Common myeloid progenitor, CD34-positive (primary cell): Measurements from ENCODE around the gene CCDC107.

Experiments used
- CTCF ChIA-PET: fragments of 350-600 bp; sonication (Branson Sonifier 250); formaldehyde crosslinking; loops from one replicate; lab custom pipeline; 2021; ENCODE audit warnings: antibody characterized with exemption; lab: Charles Lee
- POLR2A ChIA-PET: fragments of 350-600 bp; sonication (Branson Sonifier 250); formaldehyde crosslinking; loops from one replicate; lab custom pipeline; 2021; ENCODE audit warnings: antibody characterized with exemption; lab: Charles Lee
- DNase-seq, 3 donors: peaks; one replicate each; pipeline versions ENCODE4 v3.0.0 to v3.0.0-alpha.2; 2013
- H3K27ac ChIP-seq, 2 experiments: 1 replicate in 1 of 2; 2 replicates in 1 of 2; pipeline ENCODE4 v1.7.0; 2013; ENCODE audit warnings: inconsistent platforms in 2 of 2, low read length in 2 of 2, mild to moderate bottlenecking in 2 of 2, low read depth in 1 of 2, moderate library complexity in 1 of 2; ENCODE audit not compliant: severe bottlenecking in 2 of 2, insufficient read depth in 1 of 2, poor library complexity in 1 of 2
- H3K27me3 ChIP-seq, 5 experiments: replicated peaks in 2 of 5; 1 replicate in 3 of 5; 2 replicates in 2 of 5; pipeline versions ENCODE4 v1.6.1 to v1.7.0; 2013; ENCODE audit warnings: low read length in 4 of 5, mild to moderate bottlenecking in 2 of 5, moderate library complexity in 2 of 5, inconsistent platforms in 1 of 5; ENCODE audit not compliant: insufficient read depth in 5 of 5, control insufficient read depth in 4 of 5
- H3K36me3 ChIP-seq, 4 experiments: 1 replicate in 2 of 4; 2 replicates in 2 of 4; pipeline versions ENCODE4 v1.6.1 to v1.7.0; 2013; ENCODE audit warnings: low read length in 3 of 4, control low read depth in 1 of 4, mild to moderate bottlenecking in 1 of 4; ENCODE audit not compliant: control insufficient read depth in 4 of 4, insufficient read depth in 4 of 4
- H3K4me1 ChIP-seq, 4 experiments: 1 replicate in 3 of 4; 2 replicates in 1 of 4; pipeline versions ENCODE4 v1.6.1 to v1.7.1; 2013; ENCODE audit warnings: low read length in 3 of 4, mild to moderate bottlenecking in 3 of 4, control low read depth in 1 of 4, inconsistent platforms in 1 of 4, moderate library complexity in 1 of 4; ENCODE audit not compliant: control insufficient read depth in 4 of 4, insufficient read depth in 4 of 4; ENCODE audit errors: control extremely low read depth in 1 of 4
- H3K4me3 ChIP-seq, 7 experiments: 1 replicate in 4 of 7; 2 replicates in 3 of 7; pipeline versions ENCODE4 v1.5.1 to v1.7.0; 2013; ENCODE audit warnings: mild to moderate bottlenecking in 7 of 7, low read length in 6 of 7, moderate library complexity in 6 of 7, inconsistent platforms in 2 of 7, low read depth in 2 of 7, control low read depth in 1 of 7; ENCODE audit not compliant: insufficient read depth in 4 of 7, control insufficient read depth in 1 of 7; ENCODE audit errors: extremely low read depth in 1 of 7
- H3K9me3 ChIP-seq, 5 experiments: 1 replicate in 4 of 5; 2 replicates in 1 of 5; pipeline versions ENCODE4 v1.6.1 to v1.7.1; 2013; ENCODE audit warnings: low read length in 4 of 5, mild to moderate bottlenecking in 2 of 5, inconsistent platforms in 1 of 5, low read depth in 1 of 5, moderate library complexity in 1 of 5; ENCODE audit not compliant: control insufficient read depth in 4 of 5, insufficient read depth in 2 of 5; ENCODE audit errors: control extremely low read depth in 1 of 5
- WGBS: methylation state at CpG from one replicate; pipeline ENCODE4 v1.1.5; 2013; ENCODE audit not compliant: insufficient coverage; 5-methylcytosine and 5-hydroxymethylcytosine counted together

CCDC107 gene

GRCh38 chr9:35686222-35687203 lies 28.4 kb downstream of the CCDC107 start:
- ChIA-PET CTCF (interaction anchor here (1.1 to 4.8 kb wide), 4 partner anchors 10 to 25 kb away, joined by 3 to 37 read pairs (median 5); no protein-coding TSS in a partner anchor), POLR2A (no interaction called here)
- no peak overlapping the region for H3K27ac ChIP-seq
- WGBS, result 95% methylated on average over 7 of the region's 11 CpGs
- no peaks in the 10 kb centered on the region for H3K27me3 ChIP-seq
- H3K4me3 ChIP-seq, result no peak overlapping the region
- peaks cover 0 to 34% (median 6%) of the 10 kb centered on the region in 4 experiments for H3K36me3 ChIP-seq
- peaks cover 0 to 18% (median 18%) of the 10 kb centered on the region in 4 experiments for H3K4me1 ChIP-seq
- no peak for DNase-seq
- no peaks in the 10 kb centered on the region for H3K9me3 ChIP-seq

GRCh38 chr9:35687306-35687705 lies 29.2 kb downstream of the CCDC107 start:
- WGBS, result 93% methylated on average over 2 of the region's 2 CpGs
- ChIA-PET POLR2A (no interaction called here), CTCF (interaction anchor here (1.2 to 2.1 kb wide), 5 partner anchors 10 to 42 kb away, joined by 3 to 16 read pairs (median 3); partner anchors contain the start of genes CCDC107 and RMRP)
- Histone ChIP-seq H3K4me3 (no peak overlapping the region), H3K36me3 (peaks cover 0 to 33% (median 4%) of the 10 kb centered on the region in 4 experiments), H3K27ac (no peak overlapping the region), H3K4me1 (peaks cover 0 to 19% (median 18%) of the 10 kb centered on the region in 4 experiments), H3K9me3 (no peaks in the 10 kb centered on the region), H3K27me3 (no peaks in the 10 kb centered on the region)
- DNase-seq, result no peak

GRCh38 chr9:35687972-35688557 lies 30.0 kb downstream of the CCDC107 start:
- Histone ChIP-seq H3K27ac (no peak overlapping the region), H3K4me1 (peaks cover 0 to 19% (median 18%) of the 10 kb centered on the region in 4 experiments), H3K9me3 (no peaks in the 10 kb centered on the region), H3K27me3 (no peaks in the 10 kb centered on the region), H3K4me3 (no peak overlapping the region), H3K36me3 (peaks cover 0 to 25% (median 4%) of the 10 kb centered on the region in 4 experiments)
- DNase-seq, result no peak
- CTCF ChIA-PET, result interaction anchor here (1.2 to 2.1 kb wide), 9 partner anchors 9 to 41 kb away, joined by 3 to 16 read pairs (median 3); partner anchors contain the start of genes CCDC107 and RMRP
- POLR2A ChIA-PET, result no interaction called here
- WGBS, result 86% methylated on average over 1 of the region's 2 CpGs

GRCh38 chr9:35688558-35689541 lies 30.8 kb downstream of the CCDC107 start:
- H3K4me1 ChIP-seq, result peaks cover 0 to 19% (median 18%) of the 10 kb centered on the region in 4 experiments
- ChIA-PET POLR2A (no interaction called here), CTCF (interaction anchor here (1.2 to 2.1 kb wide), 8 partner anchors 8 to 40 kb away, joined by 3 to 16 read pairs (median 4); partner anchors contain the start of genes CCDC107 and RMRP)
- H3K27me3 ChIP-seq, result no peaks in the 10 kb centered on the region
- no peak overlapping the region for H3K27ac ChIP-seq
- peak in 2 of 3 donors; percentile 35 to 55 for DNase-seq
- peaks cover 0 to 18% (median 3%) of the 10 kb centered on the region in 4 experiments for H3K36me3 ChIP-seq
- H3K9me3 ChIP-seq, result no peaks in the 10 kb centered on the region
- peak overlapping the region in 1 of 7 experiments; percentile 74 for H3K4me3 ChIP-seq
- 96% methylated on average over 10 of the region's 12 CpGs for WGBS

GRCh38 chr9:35689542-35690293 lies 31.6 kb downstream of the CCDC107 start, which contains the start of gene TPM2:
TSS of gene TPM2 (minus strand) at chr9:35689925. CDS start at chr9:35689817, 108 bp downstream.
- Histone ChIP-seq H3K4me1 (peaks cover 0 to 19% (median 18%) of the 10 kb centered on the region in 4 experiments), H3K4me3 (peak within 1 kb of the TSS; percentile 52 to 87 (median 74)), H3K27ac (no peak within 1 kb of the TSS), H3K36me3 (peaks cover 0 to 10% (median 3%) of the 10 kb centered on the region in 4 experiments), H3K27me3 (no peaks in the 10 kb centered on the region), H3K9me3 (no peaks in the 10 kb centered on the region)
- ChIA-PET CTCF (interaction anchor here (1.1 to 2.0 kb wide), 3 partner anchors 27 to 38 kb away, joined by 3 to 7 read pairs (median 4); partner anchors contain the start of genes CCDC107 and RMRP), POLR2A (no interaction called here)
- DNase-seq, result peak in 1 of 3 donors; percentile 9
- 29% methylated on average over 60 of the region's 61 CpGs for WGBS
